Smooth muscle cell of trachea (primary cell): ENCODE data around the gene MIPOL1. TPM values are rescaled to one million over a fixed set of nuclear protein-coding genes. Genes with fewer than 3 reads are reported as not detected.

Source experiments
- total RNA-seq: library from RNA; depleted of rRNA; stranded (reverse); fragments of >200 nt; gene quantifications from 2 replicates; pipeline ENCODE4 v1.2.1, GENCODE V29; 2014

MIPOL1 gene
- total RNA-seq, result 7.9 and 13.2 TPM in 2 replicates

DNA sequence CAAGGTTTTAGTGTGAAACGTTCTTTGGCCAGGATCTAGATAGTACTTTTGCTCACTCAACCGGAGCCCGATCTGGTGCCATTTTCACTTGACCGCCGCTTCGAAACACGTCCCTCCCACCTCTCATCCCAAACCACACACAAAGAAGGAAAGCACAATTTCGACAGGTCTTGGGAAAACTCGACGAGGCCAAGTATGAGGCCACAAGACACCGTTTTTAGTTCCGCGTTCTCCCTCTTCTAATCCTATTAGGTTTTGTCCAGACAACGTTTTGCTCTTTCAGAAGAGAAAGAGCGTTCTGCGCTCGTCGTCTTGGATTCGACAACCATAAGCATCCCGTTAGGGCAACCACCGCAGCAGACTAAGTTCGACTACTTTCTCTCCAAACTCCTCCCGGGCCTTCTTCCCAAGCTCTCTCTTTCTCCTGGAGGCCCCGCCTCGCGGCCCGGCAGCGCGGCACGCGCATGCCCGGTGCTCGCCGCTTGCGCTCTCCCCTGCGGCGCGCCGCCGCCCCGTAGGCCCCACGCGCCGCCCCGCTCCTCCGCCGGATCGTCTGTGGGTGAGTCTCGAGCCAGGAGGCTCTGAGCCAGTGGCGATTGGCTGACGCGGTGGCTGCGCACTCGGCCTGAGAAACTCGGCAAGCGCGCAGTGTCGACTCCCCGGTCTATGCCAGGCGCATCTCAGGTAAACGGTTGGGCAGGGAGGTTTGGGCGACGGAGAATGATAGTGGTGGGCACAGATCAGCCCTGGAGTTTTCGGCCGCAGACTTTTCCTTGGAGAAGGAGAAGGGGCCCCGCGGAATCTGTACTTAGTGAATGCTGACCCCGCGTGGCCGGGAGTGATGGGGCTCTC, at the start of gene MIPOL1:
MIPOL1 (plus strand) TSS at position 517 of the 852 bp plus-strand sequence. CDS start 49,952 bp downstream, outside the sequence.

GRCh38 chr14:37172024-37172869, 25.5 kb upstream of the MIPOL1 start, which contains the start of gene SLC25A21:
Gene SLC25A21, minus strand, starts transcription at chr14:37172606.

GRCh38 chr14:37594971-37595808, 397.5 kb downstream of the MIPOL1 start, which contains the start of the genes FOXA1 and TTC6:
Gene FOXA1, minus strand, starts transcription at chr14:37595249. Its CDS starts 277 bp downstream, at chr14:37594972.
Gene TTC6, plus strand, starts transcription at chr14:37595629. Its CDS starts 26,436 bp downstream, at chr14:37622065.

Other genes starting within 250 kb of the MIPOL1 start
- gene SLC25A21, start 25.3 kb upstream of the MIPOL1 start, total RNA-seq, result 0.73 and 0.83 TPM in 2 replicates